ENCODE results near the gene PSG11. TPM values are rescaled to one million over a fixed set of nuclear protein-coding genes. Genes with fewer than 3 reads are reported as not detected.
A peak's percentile ranks its signal among the peaks of the same experiment; 100 is the strongest.
"Not testable (repeated sequence)": the region's sequence is repeated elsewhere in the genome, so short reads cannot be mapped to it uniquely, and the experiment has no call there.

PSG11 gene
- total RNA-seq, 1 experiment from 2014 or later = not detected

GRCh38 chr19:42989186-42989585 is 37.1 kb downstream of the PSG11 start:
- not testable (repeated sequence) for DNase-seq (ENCODE audit: low read depth)

GRCh38 chr19:42988206-42988605 is 38.1 kb downstream of the PSG11 start:
- DNase-seq (ENCODE audit: low read depth) = not testable (repeated sequence)

DNA sequence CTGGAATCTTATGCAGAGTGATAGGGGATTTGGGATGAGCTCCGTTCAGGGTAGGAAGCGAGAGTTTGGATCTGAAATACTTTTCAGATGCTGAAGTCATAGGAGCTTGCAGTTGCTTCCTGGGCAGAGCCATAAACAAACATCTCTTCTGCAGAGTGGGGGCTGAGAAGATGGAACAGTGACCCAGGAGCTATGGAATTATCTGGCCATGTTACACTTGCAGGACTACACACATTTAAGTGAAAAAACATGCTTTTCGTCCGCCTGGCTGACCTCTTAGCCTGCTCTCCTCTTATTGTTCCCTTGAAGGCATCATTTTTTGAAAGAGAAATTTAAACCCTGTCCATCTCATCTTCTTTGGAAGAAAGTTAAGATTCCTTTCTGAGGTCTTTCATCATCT is 40.7 kb downstream of the PSG11 start:
- no peak for DNase-seq (ENCODE audit: low read depth)

DNA sequence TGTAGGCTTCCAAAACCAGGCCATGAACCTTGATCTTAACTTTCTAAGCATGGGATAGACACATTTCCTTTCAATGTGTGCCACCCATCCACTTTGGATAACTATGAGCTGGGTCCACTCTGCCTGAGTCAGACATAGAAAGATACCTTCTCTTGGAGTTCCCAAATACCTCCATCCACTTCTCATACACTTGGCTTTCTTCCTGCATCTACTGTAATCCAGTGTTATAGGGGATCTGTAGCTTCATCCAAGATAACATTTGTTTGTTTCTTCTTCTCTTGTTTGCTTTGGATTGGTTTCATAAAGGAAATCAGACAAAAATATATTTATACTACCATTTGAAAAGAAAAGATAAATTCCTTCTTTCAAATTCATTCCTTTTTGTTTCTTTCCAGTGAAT is 44.2 kb downstream of the PSG11 start:
- DNase-seq (ENCODE audit: low read depth) = not testable (repeated sequence)

- not testable (repeated sequence) for DNase-seq (ENCODE audit: low read depth)
These were observed 54.8 kb downstream of the PSG11 start for GRCh38 chr19:42971451-42971850.

DNA sequence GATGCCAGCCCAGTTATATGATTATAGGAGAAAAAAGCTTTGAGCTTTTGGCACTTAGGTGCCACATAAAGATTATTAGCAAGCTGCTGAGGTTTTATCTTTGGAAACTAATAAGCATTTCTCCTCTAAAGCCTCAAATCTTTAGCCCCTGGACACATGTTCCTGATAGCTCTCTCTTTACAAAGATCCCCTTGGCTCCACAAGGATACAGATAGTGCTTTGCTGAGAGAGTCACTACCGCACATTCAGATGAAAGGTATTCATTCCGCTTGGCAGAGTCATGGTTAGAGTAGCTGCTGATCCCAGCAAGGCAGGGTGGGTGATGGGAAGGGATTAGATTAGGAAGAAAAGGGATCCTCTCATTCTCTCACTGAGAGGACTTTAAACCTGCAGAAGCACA is 61.1 kb downstream of the PSG11 start:
- DNase-seq (ENCODE audit: low read depth) = peak; percentile 67

DNA sequence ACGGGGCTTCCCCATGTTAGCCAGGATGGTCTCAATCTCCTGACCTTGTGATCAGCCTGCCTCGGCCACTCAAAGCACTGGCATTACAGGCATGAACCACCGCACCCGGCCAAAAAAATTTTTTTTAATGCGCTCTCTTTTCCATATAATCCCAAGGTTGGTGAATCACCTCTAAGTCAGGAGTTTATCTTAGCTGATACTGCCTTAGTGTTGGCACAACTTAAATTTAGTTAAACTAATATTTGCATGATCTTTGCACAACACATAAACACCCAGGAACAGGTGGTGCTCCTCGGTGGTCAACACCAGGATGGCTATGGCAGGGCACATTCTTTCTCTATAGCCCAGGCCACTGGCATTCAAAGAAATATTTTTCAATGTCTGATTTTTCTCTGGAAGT is 65.2 kb downstream of the PSG11 start:
- DNase-seq (ENCODE audit: low read depth) = peak; percentile 56

Other genes starting within 250 kb of the PSG11 start
- gene PSG1, start 146.8 kb downstream of the PSG11 start, total RNA-seq (2014; rRNA removed) = 0.13 and 1.4 TPM in 2 replicates
- gene PSG6, start 108.6 kb downstream of the PSG11 start, total RNA-seq (2014; rRNA removed) = not detected in 2 replicates
- not detected in 2 replicates for gene PSG7, start 89.3 kb downstream of the PSG11 start, total RNA-seq (2014; rRNA removed)
- not detected in 2 replicates for gene PSG2, start 56.2 kb upstream of the PSG11 start, total RNA-seq (2014; rRNA removed)
- gene PSG5, start 160.1 kb upstream of the PSG11 start, total RNA-seq (2014; rRNA removed) = 0.52 and 0.64 TPM in 2 replicates
- 0.19 and 0.98 TPM in 2 replicates for gene PSG4, start 179.2 kb upstream of the PSG11 start, total RNA-seq (2014; rRNA removed)
- not detected in 2 replicates for gene PSG9, start 243.1 kb upstream of the PSG11 start, total RNA-seq (2014; rRNA removed)